Activated CD4-positive, alpha-beta T cell treated with anti-CD3 and anti-CD28 coated beads for 36 hours (primary cell): Measurements from ENCODE around the gene UGT1A4. TPM values are rescaled to one million over a fixed set of nuclear protein-coding genes. Genes with fewer than 3 reads are reported as not detected.

Experiments used
- ATAC-seq: fragments of 200-7000 bp; cut with Tn5 transposase; one replicate; pipeline ENCODE4 v1.10.0; 2021; ENCODE audit warnings: mild to moderate bottlenecking, moderate library complexity
- CTCF ChIA-PET: fragments of 350-600 bp; sonication (Branson Sonifier 250); formaldehyde crosslinking; loops from one replicate; lab custom pipeline; 2021; ENCODE audit warnings: antibody characterized with exemption; lab: Charles Lee
- POLR2A ChIA-PET: fragments of 350-600 bp; sonication (Branson Sonifier 250); formaldehyde crosslinking; loops from one replicate; lab custom pipeline; 2021; ENCODE audit warnings: antibody characterized with exemption, inconsistent platforms; lab: Charles Lee
- DNase-seq: peaks from one replicate; pipeline ENCODE4 v3.0.0-alpha.2; 2020
- H3K27ac Mint-ChIP-seq: one replicate; pipeline ENCODE4 v1.8.0; 2021; ENCODE audit warnings: mixed read lengths
- H3K27me3 Mint-ChIP-seq: one replicate; pipeline ENCODE4 v1.8.0; 2021; ENCODE audit warnings: mixed read lengths
- H3K36me3 Mint-ChIP-seq: one replicate; pipeline ENCODE4 v1.8.0; 2021; ENCODE audit warnings: low read depth, mixed read lengths
- H3K4me1 Mint-ChIP-seq: one replicate; pipeline ENCODE4 v1.8.0; 2021; ENCODE audit warnings: mixed read lengths
- H3K4me3 Mint-ChIP-seq: one replicate; pipeline ENCODE4 v1.8.0; 2021; ENCODE audit warnings: mild to moderate bottlenecking, moderate library complexity, mixed read lengths
- H3K9me3 Mint-ChIP-seq: one replicate; pipeline ENCODE4 v1.8.0; 2021; ENCODE audit warnings: low read depth, mixed read lengths
- intact Hi-C, 2 experiments: fragments of 100-400 bp; cut with DNase I in 1 of 2; cut with micrococcal nuclease in 1 of 2; formaldehyde crosslinking; loops; one replicate each; pipeline versions ENCODE4 v1.14.2 to v1.15.1; 2022 to 2024; cut with DNase I, micrococcal nuclease
- total RNA-seq, 2 experiments: library from RNA; stranded (reverse); gene quantifications; one replicate each; pipeline ENCODE4 v1.2.3, GENCODE V29; 2021

Gene UGT1A4
- total RNA-seq, 2 experiments from 2014 or later, result not detected

- Mint-ChIP-seq H3K27me3 (peaks cover 1% of the 10 kb centered on the region), H3K9me3 (no peaks in the 10 kb centered on the region)
- POLR2A ChIA-PET, result no interaction called here
Measured at GRCh38 chr2:233817361-233817911, 98.9 kb downstream of the UGT1A4 start.

GRCh38 chr2:233817995-233818638 is 99.6 kb downstream of the UGT1A4 start:
- no peak overlapping the region for H3K27ac Mint-ChIP-seq
- H3K4me3 Mint-ChIP-seq, result no peak overlapping the region
- DNase-seq (no peak), ATAC-seq (no peak)
- intact Hi-C loops, result no loop called here
- no peaks in the 10 kb centered on the region for H3K36me3 Mint-ChIP-seq
- CTCF ChIA-PET, result interaction anchor here (0.6 kb wide), 1 partner anchor 215 kb away, joined by 3 read pairs; no protein-coding TSS in a partner anchor
- peaks cover 1% of the 10 kb centered on the region for H3K27me3 Mint-ChIP-seq
- no peaks in the 10 kb centered on the region for H3K4me1 Mint-ChIP-seq
- POLR2A ChIA-PET, result no interaction called here
- no peaks in the 10 kb centered on the region for H3K9me3 Mint-ChIP-seq

More at GRCh38 chr2:233817361-233817911, 98.9 kb downstream of the UGT1A4 start:
- no peak overlapping the region for H3K27ac Mint-ChIP-seq
- DNase-seq (no peak), ATAC-seq (no peak)
- H3K36me3 Mint-ChIP-seq, result no peaks in the 10 kb centered on the region
- no peaks in the 10 kb centered on the region for H3K4me1 Mint-ChIP-seq
- H3K4me3 Mint-ChIP-seq, result no peak overlapping the region
- intact Hi-C loops, result no loop called here
- CTCF ChIA-PET, result no interaction called here

GRCh38 chr2:233818639-233819621 is 100.4 kb downstream of the UGT1A4 start:
- CTCF ChIA-PET, result interaction anchor here (0.6 kb wide), 1 partner anchor 216 kb away, joined by 3 read pairs; no protein-coding TSS in a partner anchor

GRCh38 chr2:233819884-233820773 is 101.6 kb downstream of the UGT1A4 start:
- no peaks in the 10 kb centered on the region for H3K4me1 Mint-ChIP-seq
- ChIA-PET CTCF (no interaction called here), POLR2A (no interaction called here)
- peaks cover 1% of the 10 kb centered on the region for H3K27me3 Mint-ChIP-seq
- no peaks in the 10 kb centered on the region for H3K36me3 Mint-ChIP-seq
- intact Hi-C loops, result no loop called here
- DNase-seq (no peak), ATAC-seq (no peak)
- no peaks in the 10 kb centered on the region for H3K9me3 Mint-ChIP-seq
- no peak overlapping the region for H3K27ac Mint-ChIP-seq
- H3K4me3 Mint-ChIP-seq, result no peak overlapping the region

More at GRCh38 chr2:233818639-233819621, 100.4 kb downstream of the UGT1A4 start:
- no peak for DNase-seq
- POLR2A ChIA-PET, result no interaction called here
- intact Hi-C loops, result no loop called here
- H3K27me3 Mint-ChIP-seq, result peaks cover 1% of the 10 kb centered on the region
- H3K27ac Mint-ChIP-seq, result no peak overlapping the region
- no peaks in the 10 kb centered on the region for H3K9me3 Mint-ChIP-seq
- H3K36me3 Mint-ChIP-seq, result no peaks in the 10 kb centered on the region
- ATAC-seq, result no peak
- no peaks in the 10 kb centered on the region for H3K4me1 Mint-ChIP-seq
- no peak overlapping the region for H3K4me3 Mint-ChIP-seq

- no peak for DNase-seq
- ATAC-seq, result no peak
- no peaks in the 10 kb centered on the region for H3K4me1 Mint-ChIP-seq
- POLR2A ChIA-PET, result no interaction called here
- H3K36me3 Mint-ChIP-seq, result no peaks in the 10 kb centered on the region
- H3K27me3 Mint-ChIP-seq, result peaks cover 1% of the 10 kb centered on the region
- no peak overlapping the region for H3K4me3 Mint-ChIP-seq
- CTCF ChIA-PET, result no interaction called here
- H3K27ac Mint-ChIP-seq, result no peak overlapping the region
- H3K9me3 Mint-ChIP-seq, result no peaks in the 10 kb centered on the region
- intact Hi-C loops, result no loop called here
Measured at GRCh38 chr2:233820774-233821105, 102.2 kb downstream of the UGT1A4 start.

GRCh38 chr2:233821196-233821595 is 102.7 kb downstream of the UGT1A4 start:
- CTCF ChIA-PET, result no interaction called here
- Mint-ChIP-seq H3K4me1 (no peaks in the 10 kb centered on the region), H3K27ac (no peak overlapping the region), H3K4me3 (no peak overlapping the region), H3K27me3 (peaks cover 1% of the 10 kb centered on the region), H3K9me3 (no peaks in the 10 kb centered on the region), H3K36me3 (no peaks in the 10 kb centered on the region)
- POLR2A ChIA-PET, result no interaction called here
- no peak for ATAC-seq
- intact Hi-C loops, result no loop called here
- no peak for DNase-seq

GRCh38 chr2:233821709-233822100 is 103.2 kb downstream of the UGT1A4 start:
- Mint-ChIP-seq H3K27ac (no peak overlapping the region), H3K4me1 (no peaks in the 10 kb centered on the region), H3K27me3 (peaks cover 1% of the 10 kb centered on the region), H3K4me3 (no peak overlapping the region), H3K36me3 (no peaks in the 10 kb centered on the region), H3K9me3 (no peaks in the 10 kb centered on the region)
- POLR2A ChIA-PET, result no interaction called here
- intact Hi-C loops, result no loop called here
- DNase-seq (no peak), ATAC-seq (no peak)
- CTCF ChIA-PET, result no interaction called here

DNA sequence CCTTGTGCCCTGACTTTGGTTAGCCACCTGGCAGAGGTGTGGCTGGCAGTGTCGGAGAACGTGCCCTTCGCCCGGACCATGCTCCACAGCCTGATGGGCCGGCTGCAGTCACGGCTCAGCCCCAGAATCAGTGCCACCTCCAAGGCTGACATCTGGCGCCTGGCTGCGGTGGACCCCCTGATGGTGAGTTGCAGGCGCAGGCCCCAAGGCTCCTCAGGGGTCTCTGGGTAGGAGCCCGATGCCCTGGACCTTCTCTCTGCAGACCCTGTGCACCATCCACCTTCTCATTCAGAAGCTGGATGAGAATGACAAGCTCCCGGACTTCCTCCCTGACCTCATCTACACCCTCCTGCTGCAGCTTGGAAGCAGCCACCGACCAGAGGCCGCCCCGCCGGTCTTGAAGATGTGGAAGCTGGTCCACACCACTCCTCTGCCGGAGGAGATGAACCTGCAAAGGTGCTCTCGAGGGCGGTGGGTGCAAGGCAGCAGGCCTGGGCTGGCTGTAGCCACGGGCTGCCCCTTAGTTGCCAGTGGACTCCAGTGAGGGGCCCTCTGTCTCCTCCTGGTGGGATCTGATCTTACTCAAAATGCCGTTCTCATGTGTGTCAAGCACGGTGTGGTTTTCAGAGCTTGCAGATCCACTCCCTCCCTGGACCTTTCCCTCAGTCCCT is 103.7 kb downstream of the UGT1A4 start:
- intact Hi-C loops, result no loop called here
- POLR2A ChIA-PET, result no interaction called here
- Mint-ChIP-seq H3K4me1 (no peaks in the 10 kb centered on the region), H3K9me3 (no peaks in the 10 kb centered on the region), H3K4me3 (no peak overlapping the region), H3K27ac (no peak overlapping the region), H3K27me3 (peaks cover 1% of the 10 kb centered on the region), H3K36me3 (no peaks in the 10 kb centered on the region)
- DNase-seq (no peak), ATAC-seq (no peak)
- CTCF ChIA-PET, result interaction anchor here (0.5 kb wide), 1 partner anchor 14 kb away, joined by 3 read pairs; no protein-coding TSS in a partner anchor
